Measurements from ENCODE around the gene BRF1.

DNA sequence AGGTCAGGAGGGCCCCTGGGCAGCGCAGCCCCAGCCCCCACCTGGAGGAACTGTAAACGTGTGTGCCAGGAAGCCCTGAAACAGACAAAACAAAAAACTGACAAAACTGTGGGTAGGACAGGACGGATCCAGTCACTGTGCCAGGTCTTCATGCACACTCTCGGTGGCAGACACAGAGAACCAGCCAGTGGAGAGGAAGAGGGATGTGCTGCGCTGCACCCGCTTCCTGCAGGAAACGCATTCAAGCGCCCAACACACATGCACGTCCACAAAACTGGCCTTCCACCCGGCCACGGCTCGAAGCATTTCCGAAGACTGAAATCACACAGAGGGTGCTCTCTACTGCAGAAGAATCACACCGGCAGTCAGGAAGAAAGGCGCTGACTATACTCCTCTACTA lies 16.9 kb downstream of the BRF1 start:
- TF ChIP-seq, protein P1, sequence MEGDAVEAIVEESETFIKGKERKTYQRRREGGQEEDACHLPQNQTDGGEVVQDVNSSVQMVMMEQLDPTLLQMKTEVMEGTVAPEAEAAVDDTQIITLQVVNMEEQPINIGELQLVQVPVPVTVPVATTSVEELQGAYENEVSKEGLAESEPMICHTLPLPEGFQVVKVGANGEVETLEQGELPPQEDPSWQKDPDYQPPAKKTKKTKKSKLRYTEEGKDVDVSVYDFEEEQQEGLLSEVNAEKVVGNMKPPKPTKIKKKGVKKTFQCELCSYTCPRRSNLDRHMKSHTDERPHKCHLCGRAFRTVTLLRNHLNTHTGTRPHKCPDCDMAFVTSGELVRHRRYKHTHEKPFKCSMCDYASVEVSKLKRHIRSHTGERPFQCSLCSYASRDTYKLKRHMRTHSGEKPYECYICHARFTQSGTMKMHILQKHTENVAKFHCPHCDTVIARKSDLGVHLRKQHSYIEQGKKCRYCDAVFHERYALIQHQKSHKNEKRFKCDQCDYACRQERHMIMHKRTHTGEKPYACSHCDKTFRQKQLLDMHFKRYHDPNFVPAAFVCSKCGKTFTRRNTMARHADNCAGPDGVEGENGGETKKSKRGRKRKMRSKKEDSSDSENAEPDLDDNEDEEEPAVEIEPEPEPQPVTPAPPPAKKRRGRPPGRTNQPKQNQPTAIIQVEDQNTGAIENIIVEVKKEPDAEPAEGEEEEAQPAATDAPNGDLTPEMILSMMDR (IDR thresholded peaks at IDR 0.05; ENCODE audit: low read depth, low read length, poor library complexity, severe bottlenecking), result no peak
- TF ChIP-seq EZH2phosphoT487 (IDR thresholded peaks at IDR 0.05; ENCODE audit: borderline replicate concordance, low read length), result no peak

All from DOHH2 (cell line).